ENCODE data around the gene GARNL3.

GRCh38 chr9:127249877-127250276 lies 14.7 kb upstream of the GARNL3 start:
- TF ChIP-seq CTCF (conservative IDR thresholded peaks at IDR 0.05; ENCODE audit: low read depth, low read length) (no peak), EZH2phosphoT487 (IDR thresholded peaks at IDR 0.05; ENCODE audit: borderline replicate concordance, low read length) (no peak)

Data from PC-3 (cell line).